Aorta (tissue), 5 donors: ENCODE data around the gene GGA2. TPM values are rescaled to one million over a fixed set of nuclear protein-coding genes. Genes with fewer than 3 reads are reported as not detected.

ENCODE experiments used
- ATAC-seq: fragments of 200-7000 bp; cut with Tn5 transposase; one replicate; pipeline ENCODE4 v1.9.1; 2022; ENCODE audit warnings: moderate library complexity; ENCODE audit not compliant: low FRiP score
- DNase-seq, 2 donors: peaks; one replicate each; pipeline ENCODE4 v3.0.0-alpha.2; 2020
- H3K27ac ChIP-seq, 2 donors: one replicate each; pipeline ENCODE4 v1.5.1; 2013; ENCODE audit warnings: low read length in 2 of 2, mild to moderate bottlenecking in 2 of 2, moderate library complexity in 2 of 2, control low read depth in 1 of 2, inconsistent platforms in 1 of 2, low read depth in 1 of 2
- H3K27me3 ChIP-seq, 2 donors: one replicate each; pipeline ENCODE4 v1.6.1; 2013; ENCODE audit warnings: control low read depth in 1 of 2, low read length in 1 of 2, mild to moderate bottlenecking in 1 of 2, moderate library complexity in 1 of 2; ENCODE audit not compliant: insufficient read depth in 2 of 2, control insufficient read depth in 1 of 2
- H3K36me3 ChIP-seq, 2 donors: one replicate each; pipeline ENCODE4 v1.6.1; 2013; ENCODE audit warnings: control low read depth in 1 of 2, low read length in 1 of 2, mild to moderate bottlenecking in 1 of 2; ENCODE audit not compliant: insufficient read depth in 2 of 2, control insufficient read depth in 1 of 2
- H3K4me1 ChIP-seq, 2 donors: one replicate each; pipeline ENCODE4 v1.6.1; 2013; ENCODE audit warnings: low read length in 2 of 2, control low read depth in 1 of 2, mild to moderate bottlenecking in 1 of 2, moderate library complexity in 1 of 2; ENCODE audit not compliant: insufficient read depth in 2 of 2, control insufficient read depth in 1 of 2
- H3K4me3 ChIP-seq, 2 donors: one replicate each; pipeline ENCODE4 v1.5.1; 2013; ENCODE audit warnings: low read length in 2 of 2, control low read depth in 1 of 2, mild to moderate bottlenecking in 1 of 2
- H3K9me3 ChIP-seq: one replicate; pipeline ENCODE4 v1.6.1; 2013; ENCODE audit warnings: mild to moderate bottlenecking, low read length; ENCODE audit not compliant: control insufficient read depth
- WGBS, 2 donors: extraction: QIAGEN DNeasy Blood & Tissue Kit; methylation state at CpG; one replicate each; pipeline ENCODE4 v1.1.7; 2013; 5-methylcytosine and 5-hydroxymethylcytosine counted together
- intact Hi-C, 2 donors: fragments of 100-400 bp; cut with DNase I; formaldehyde crosslinking; loops; one replicate each; pipeline versions ENCODE4 v1.14.2 to v1.15.0; 2022
- polyA plus RNA-seq, 2 donors: library from polyadenylated mRNA; stranded (reverse); fragments of 200-250 nt; gene quantifications; one replicate each; pipeline ENCODE4 v1.2.3, GENCODE V29; 2013
- total RNA-seq, 2 donors: library from RNA; stranded (reverse); fragmentation: NEBNext Ultra II Directional; extraction: Animal tissue kit (Norgen Biotek cat#: 25700); gene quantifications; one replicate each; pipeline ENCODE4 v1.2.1, GENCODE V29; 2021
- donor health status: healthy with polysubstance abuse.
- donor health status: Bipolar disorder and iron deficiency.
- donor health status: DM: no; HTN: no; CAD: no.
- donor health status: DM: no; HTN: no; CAD: no.
- donor health status: DM: yes; HTN: yes; CAD: no.

The GGA2 gene
- total and polyA plus RNA-seq, 4 donors, result 12.0 to 84.9 (median 33.1) TPM

- Histone ChIP-seq H3K4me1 (no peaks in the 10 kb centered on the region), H3K9me3 (no peaks in the 10 kb centered on the region), H3K4me3 (no peak overlapping the region), H3K36me3 (peaks cover 3 to 11% of the 10 kb centered on the region in 2 donors), H3K27me3 (no peaks in the 10 kb centered on the region), H3K27ac (no peak overlapping the region)
- intact Hi-C loops, result no loop called here
- ATAC-seq (no peak), DNase-seq (no peak)
- WGBS, 2 donors, result 94 to 97% methylated on average over 10 of the region's 10 CpGs
These were observed 18.5 kb upstream of the GGA2 start for GRCh38 chr16:23528644-23529310.

- 91 to 93% methylated on average over 11 of the region's 11 CpGs for WGBS, 2 donors
- Histone ChIP-seq H3K9me3 (no peaks in the 10 kb centered on the region), H3K27ac (no peak overlapping the region), H3K4me1 (no peaks in the 10 kb centered on the region), H3K27me3 (no peaks in the 10 kb centered on the region), H3K36me3 (peaks cover 3 to 11% of the 10 kb centered on the region in 2 donors), H3K4me3 (no peak overlapping the region)
- DNase-seq (no peak), ATAC-seq (no peak)
- intact Hi-C loops, result no loop called here
These were observed 17.8 kb upstream of the GGA2 start for GRCh38 chr16:23527961-23528643.

GRCh38 chr16:23524886-23525285, 14.6 kb upstream of the GGA2 start:
- Histone ChIP-seq H3K9me3 (no peaks in the 10 kb centered on the region), H3K36me3 (peaks cover 3 to 11% of the 10 kb centered on the region in 2 donors), H3K27me3 (no peaks in the 10 kb centered on the region), H3K27ac (no peak overlapping the region), H3K4me1 (no peaks in the 10 kb centered on the region), H3K4me3 (no peak overlapping the region)
- ATAC-seq, result no peak
- peak in 1 of 2 donors; percentile 2 for DNase-seq
- 91 to 97% methylated on average over 3 of the region's 3 CpGs for WGBS, 2 donors
- intact Hi-C loops, result no loop called here

GRCh38 chr16:23523876-23524385, 13.6 kb upstream of the GGA2 start:
- Histone ChIP-seq H3K4me3 (no peak overlapping the region), H3K27ac (no peak overlapping the region), H3K4me1 (no peaks in the 10 kb centered on the region), H3K9me3 (no peaks in the 10 kb centered on the region), H3K27me3 (no peaks in the 10 kb centered on the region), H3K36me3 (peaks cover 3 to 7% of the 10 kb centered on the region in 2 donors)
- ATAC-seq, result no peak
- DNase-seq, result no peak
- intact Hi-C loops, result no loop called here
- WGBS, 2 donors, result 85 to 92% methylated on average over 7 of the region's 7 CpGs

GRCh38 chr16:23523321-23523720, 13.0 kb upstream of the GGA2 start:
- Histone ChIP-seq H3K36me3 (peaks cover 3 to 4% of the 10 kb centered on the region in 2 donors), H3K4me1 (no peaks in the 10 kb centered on the region), H3K9me3 (no peaks in the 10 kb centered on the region), H3K27me3 (no peaks in the 10 kb centered on the region), H3K4me3 (no peak overlapping the region), H3K27ac (no peak overlapping the region)
- ATAC-seq (no peak), DNase-seq (no peak)
- WGBS, 2 donors, result 94 to 95% methylated on average over 6 of the region's 6 CpGs
- intact Hi-C loops, result no loop called here

- no peak for ATAC-seq
- no peak for DNase-seq
- Histone ChIP-seq H3K27ac (no peak overlapping the region), H3K9me3 (no peaks in the 10 kb centered on the region), H3K27me3 (no peaks in the 10 kb centered on the region), H3K36me3 (peaks cover 3% of the 10 kb centered on the region in 2 donors), H3K4me1 (no peaks in the 10 kb centered on the region), H3K4me3 (no peak overlapping the region)
- intact Hi-C loops, result no loop called here
- 93 to 94% methylated on average over 4 of the region's 4 CpGs for WGBS, 2 donors
These were observed 11.7 kb upstream of the GGA2 start for GRCh38 chr16:23521965-23522364.

GRCh38 chr16:23521037-23521743, 10.9 kb upstream of the GGA2 start:
- H3K4me1 ChIP-seq, result no peaks in the 10 kb centered on the region
- no peaks in the 10 kb centered on the region for H3K9me3 ChIP-seq
- H3K36me3 ChIP-seq, result peaks cover 3% of the 10 kb centered on the region in 2 donors
- H3K4me3 ChIP-seq, result no peak overlapping the region
- no peak for DNase-seq
- WGBS, 2 donors, result 69 to 87% methylated on average over 4 of the region's 4 CpGs
- H3K27me3 ChIP-seq, result no peaks in the 10 kb centered on the region
- intact Hi-C loops, result no loop called here
- ATAC-seq, result no peak
- H3K27ac ChIP-seq, result no peak overlapping the region

GRCh38 chr16:23520500-23520899, 10.2 kb upstream of the GGA2 start:
- no peak overlapping the region for H3K27ac ChIP-seq
- H3K9me3 ChIP-seq, result no peaks in the 10 kb centered on the region
- WGBS, 2 donors, result 84 to 85% methylated on average over 4 of the region's 4 CpGs

More at GRCh38 chr16:23520500-23520899, 10.2 kb upstream of the GGA2 start:
- Histone ChIP-seq H3K4me3 (no peak overlapping the region), H3K4me1 (no peaks in the 10 kb centered on the region), H3K36me3 (peaks cover 3% of the 10 kb centered on the region in 2 donors), H3K27me3 (no peaks in the 10 kb centered on the region)
- intact Hi-C loops, result no loop called here
- no peak for ATAC-seq
- DNase-seq, result no peak
